Measurements from ENCODE around the gene MPL.

DNA sequence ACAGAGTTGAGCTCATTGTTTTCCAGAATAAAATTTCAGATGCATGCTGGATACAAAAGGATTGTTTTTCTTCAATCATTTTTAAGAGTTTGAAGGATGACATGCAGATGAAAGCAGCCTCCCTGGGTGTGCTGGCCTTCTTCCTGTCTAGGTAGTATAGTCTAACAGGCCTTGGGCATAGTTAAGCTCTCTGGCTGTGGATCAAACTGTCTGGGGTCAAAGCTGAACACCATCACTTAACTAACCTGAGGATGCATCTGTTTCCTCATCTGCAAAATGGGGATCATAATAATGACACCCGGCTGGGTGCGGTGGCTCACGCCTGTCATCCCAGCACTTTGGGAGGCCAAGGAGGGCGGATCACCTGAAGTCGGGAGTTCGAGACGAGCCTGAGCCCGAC, 42.9 kb upstream of the MPL start:
- TF ChIP-seq, protein P1, sequence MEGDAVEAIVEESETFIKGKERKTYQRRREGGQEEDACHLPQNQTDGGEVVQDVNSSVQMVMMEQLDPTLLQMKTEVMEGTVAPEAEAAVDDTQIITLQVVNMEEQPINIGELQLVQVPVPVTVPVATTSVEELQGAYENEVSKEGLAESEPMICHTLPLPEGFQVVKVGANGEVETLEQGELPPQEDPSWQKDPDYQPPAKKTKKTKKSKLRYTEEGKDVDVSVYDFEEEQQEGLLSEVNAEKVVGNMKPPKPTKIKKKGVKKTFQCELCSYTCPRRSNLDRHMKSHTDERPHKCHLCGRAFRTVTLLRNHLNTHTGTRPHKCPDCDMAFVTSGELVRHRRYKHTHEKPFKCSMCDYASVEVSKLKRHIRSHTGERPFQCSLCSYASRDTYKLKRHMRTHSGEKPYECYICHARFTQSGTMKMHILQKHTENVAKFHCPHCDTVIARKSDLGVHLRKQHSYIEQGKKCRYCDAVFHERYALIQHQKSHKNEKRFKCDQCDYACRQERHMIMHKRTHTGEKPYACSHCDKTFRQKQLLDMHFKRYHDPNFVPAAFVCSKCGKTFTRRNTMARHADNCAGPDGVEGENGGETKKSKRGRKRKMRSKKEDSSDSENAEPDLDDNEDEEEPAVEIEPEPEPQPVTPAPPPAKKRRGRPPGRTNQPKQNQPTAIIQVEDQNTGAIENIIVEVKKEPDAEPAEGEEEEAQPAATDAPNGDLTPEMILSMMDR (conservative IDR thresholded peaks at IDR 0.05; ENCODE audit: low read depth, low read length), result no peak
- no peak for TF ChIP-seq EZH2 (IDR thresholded peaks at IDR 0.05; ENCODE audit: borderline replicate concordance, low read depth, low read length, poor library complexity, severe bottlenecking)

All from A673 (cell line).